Keratinocyte (primary cell): ENCODE results near the gene MMP28. TPM values are rescaled to one million over a fixed set of nuclear protein-coding genes. Genes with fewer than 3 reads are reported as not detected.

Experiments
- DNase-seq: peaks from one replicate; pipeline ENCODE4 v3.0.0-alpha.2; 2011; ENCODE audit warnings: low read depth, missing footprints, low spot score
- FAIRE-seq: peaks from 2 replicates; lab custom pipeline; 2011; peaks lifted over from hg19 to GRCh38; lab: Jason Lieb, UNC
- H2AFZ ChIP-seq: 2 replicates; pipeline ENCODE4 v1.6.0; 2012; ENCODE audit warnings: low read length, control low read depth, inconsistent platforms; ENCODE audit not compliant: control insufficient read depth
- H3K27ac ChIP-seq: 2 replicates; pipeline ENCODE4 v1.5.1; 2011; ENCODE audit warnings: low read length; ENCODE audit not compliant: control insufficient read depth, insufficient read depth
- H3K27me3 ChIP-seq: 3 replicates; pipeline ENCODE4 v1.6.0; 2011; ENCODE audit warnings: low read length; ENCODE audit not compliant: control insufficient read depth, insufficient read depth; ENCODE audit errors: extremely low read depth
- H3K36me3 ChIP-seq, 2 experiments: 2 replicates in 1 of 2; 3 replicates in 1 of 2; pipeline ENCODE4 v1.5.1; 2011; ENCODE audit warnings: low read length in 2 of 2, mild to moderate bottlenecking in 1 of 2; ENCODE audit not compliant: control insufficient read depth in 2 of 2, insufficient read depth in 2 of 2; ENCODE audit errors: extremely low read depth in 1 of 2
- H3K4me1 ChIP-seq: 3 replicates; pipeline ENCODE4 v1.5.1; 2011; ENCODE audit warnings: low read length; ENCODE audit not compliant: control insufficient read depth, insufficient read depth; ENCODE audit errors: extremely low read depth
- H3K4me2 ChIP-seq: 3 replicates; pipeline ENCODE4 v1.6.0; 2011; ENCODE audit warnings: low read depth, low read length; ENCODE audit not compliant: control insufficient read depth, insufficient read depth; ENCODE audit errors: extremely low read depth
- H3K4me3 ChIP-seq, 3 experiments: fragments of 200-600 bp in 1 of 3; sonication (generic) in 1 of 3; 2 replicates in 2 of 3; 3 replicates in 1 of 3; pipeline ENCODE4 v1.5.1; 2011 to 2016; ENCODE audit warnings: low read length in 3 of 3, mild to moderate bottlenecking in 3 of 3, control low read depth in 2 of 3, inconsistent platforms in 1 of 3, low read depth in 1 of 3, mixed read lengths in 1 of 3, mixed run types in 1 of 3, moderate library complexity in 1 of 3; ENCODE audit not compliant: control insufficient read depth in 2 of 3, insufficient read depth in 2 of 3; ENCODE audit errors: extremely low read depth in 1 of 3
- H3K79me2 ChIP-seq: 2 replicates; pipeline ENCODE4 v1.6.0; 2012; ENCODE audit warnings: low read length; ENCODE audit not compliant: control insufficient read depth, insufficient read depth
- H3K9ac ChIP-seq: 3 replicates; pipeline ENCODE4 v1.6.0; 2011; ENCODE audit warnings: low read length; ENCODE audit not compliant: control insufficient read depth, insufficient read depth; ENCODE audit errors: extremely low read depth
- H3K9me1 ChIP-seq: 3 replicates; pipeline ENCODE4 v1.6.0; 2011; ENCODE audit warnings: low read length; ENCODE audit not compliant: control insufficient read depth, insufficient read depth; ENCODE audit errors: extremely low read depth
- H3K9me3 ChIP-seq: 2 replicates; pipeline ENCODE4 v1.5.1; 2012; ENCODE audit warnings: low read depth, low read length; ENCODE audit not compliant: control insufficient read depth
- H4K20me1 ChIP-seq: 3 replicates; pipeline ENCODE4 v1.6.0; 2011; ENCODE audit warnings: low read length; ENCODE audit not compliant: control insufficient read depth, insufficient read depth; ENCODE audit errors: extremely low read depth
- CTCF ChIP-seq, 3 experiments: IDR thresholded peaks in 1 of 3; conservative IDR thresholded peaks in 1 of 3; optimal IDR thresholded peaks in 1 of 3; 2 replicates in 2 of 3; 3 replicates in 1 of 3; pipeline versions ENCODE3 to v1.5.1; 2011; ENCODE audit warnings: low read length in 3 of 3, mild to moderate bottlenecking in 3 of 3, moderate library complexity in 2 of 3, control low read depth in 1 of 3, inconsistent platforms in 1 of 3; ENCODE audit not compliant: insufficient read depth in 2 of 3; ENCODE audit errors: extremely low read depth in 1 of 3
- EZH2 ChIP-seq: IDR thresholded peaks from one replicate; pipeline ENCODE4 v1.6.1; 2012; ENCODE audit warnings: inconsistent platforms, mild to moderate bottlenecking, low read length, moderate library complexity
- dilution Hi-C: fragments of 300-500 bp; cut with MboI; formaldehyde crosslinking; loops from one replicate; pipeline ENCODE4 v1.7.0; 2020; ENCODE audit warnings: low sequenced_read_pairs; ENCODE audit not compliant: extremely low pct_ligation_motif_present
- polyA plus RNA-seq, 5 experiments: library from polyadenylated mRNA; depleted of rRNA in 3 of 5; stranded (reverse) in 3 of 5; stranded (forward) in 1 of 5; unstranded in 1 of 5; fragments of >200 nt; gene quantifications; 1 replicate in 1 of 5; 2 replicates in 3 of 5; 3 replicates in 1 of 5; pipeline versions ENCODE4 v1.2.1 to v1.2.3, GENCODE V29; 2011 to 2012; ENCODE audit warnings: missing spikeins in 2 of 5, low read depth in 1 of 5, low replicate concordance in 1 of 5

The MMP28 gene
- polyA plus RNA-seq, 1 donor (not counting 4 experiments of a cell fraction or from before 2014, with no cell fraction given) = 21.3 TPM

GRCh38 chr17:35841505-35841904, 46.1 kb upstream of the MMP28 start:
- Histone ChIP-seq H3K9me3 (no peaks in the 10 kb centered on the region), H3K9me1 (no peaks in the 10 kb centered on the region), H4K20me1 (no peaks in the 10 kb centered on the region), H2AFZ (no peak overlapping the region), H3K4me2 (no peak overlapping the region), H3K9ac (no peak overlapping the region), H3K27ac (no peak overlapping the region), H3K79me2 (no peaks in the 10 kb centered on the region), H3K36me3 (peaks cover 25 to 40% of the 10 kb centered on the region in 2 experiments), H3K4me1 (no peaks in the 10 kb centered on the region), H3K27me3 (no peaks in the 10 kb centered on the region), H3K4me3 (no peak overlapping the region)
- dilution Hi-C loops = no loop called here
- FAIRE-seq (no peak), DNase-seq (no peak)
- no peak for TF ChIP-seq CTCF (optimal IDR thresholded peaks at IDR 0.05 in 1 of 3, IDR thresholded peaks at IDR 0.05 in 1 of 3, conservative IDR thresholded peaks at IDR 0.05 in 1 of 3; ENCODE audit: extremely low read depth in 1 of 3, insufficient read depth in 2 of 3, low read length in 3 of 3)

- dilution Hi-C loops = no loop called here
- Histone ChIP-seq H4K20me1 (no peaks in the 10 kb centered on the region), H3K36me3 (peaks cover 25 to 39% of the 10 kb centered on the region in 2 experiments), H3K4me3 (no peak overlapping the region), H3K9ac (no peak overlapping the region), H2AFZ (no peak overlapping the region), H3K4me1 (no peaks in the 10 kb centered on the region), H3K79me2 (no peaks in the 10 kb centered on the region), H3K27me3 (no peaks in the 10 kb centered on the region), H3K27ac (no peak overlapping the region), H3K9me1 (no peaks in the 10 kb centered on the region), H3K4me2 (no peak overlapping the region), H3K9me3 (no peaks in the 10 kb centered on the region)
- DNase-seq (no peak), FAIRE-seq (no peak)
- TF ChIP-seq EZH2 (no peak), CTCF (optimal IDR thresholded peaks at IDR 0.05 in 1 of 3, IDR thresholded peaks at IDR 0.05 in 1 of 3, conservative IDR thresholded peaks at IDR 0.05 in 1 of 3; ENCODE audit: extremely low read depth in 1 of 3, insufficient read depth in 2 of 3, low read length in 3 of 3) (no peak)
Observed at GRCh38 chr17:35841101-35841500, 45.7 kb upstream of the MMP28 start.
